Measurements from ENCODE around the gene BARX2. TPM values are rescaled to one million over a fixed set of nuclear protein-coding genes. Genes with fewer than 3 reads are reported as not detected.
A peak's percentile ranks its signal among the peaks of the same experiment; 100 is the strongest.

BARX2 gene
- total RNA-seq, 1 donor from 2014 or later = 9.1 TPM

DNA sequence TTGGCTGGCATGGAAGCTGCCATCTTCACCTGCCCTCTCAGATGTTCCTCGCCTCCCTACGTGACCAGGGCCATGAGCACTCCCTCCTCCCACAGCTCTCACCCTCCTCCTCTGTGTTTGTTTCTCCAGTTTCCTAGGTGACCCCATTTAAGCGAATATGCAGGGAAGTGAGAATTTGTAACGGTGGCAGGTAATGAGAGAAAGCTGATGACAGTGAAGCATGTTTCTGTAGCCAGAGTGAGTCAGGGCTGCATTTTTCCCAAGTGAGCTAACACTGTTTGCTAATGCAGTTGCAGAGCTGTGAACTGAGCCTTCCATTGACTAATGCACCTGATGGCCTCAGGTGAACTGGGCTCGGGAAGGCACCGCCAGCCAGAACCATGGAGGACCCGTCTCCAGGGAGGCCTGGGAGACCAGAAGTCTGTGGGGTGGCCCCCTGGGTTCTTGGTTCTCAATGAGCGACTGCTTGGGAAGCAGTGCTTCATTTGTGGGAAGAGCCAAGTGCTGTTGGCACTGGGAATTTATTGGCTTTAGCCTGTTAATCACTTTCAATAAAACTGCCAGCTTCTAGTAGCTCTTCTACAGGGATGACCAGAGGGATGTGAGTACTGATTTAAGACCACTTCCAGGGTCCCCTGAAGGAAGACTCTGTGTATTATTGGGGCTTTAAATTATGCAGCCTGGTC, 64.5 kb downstream of the BARX2 start:
- Mint-ChIP-seq H3K27ac (no peak overlapping the region), H3K36me3 (ENCODE audit: low read depth) (peaks cover 6% of the 10 kb centered on the region), H3K4me1 (ENCODE audit: low read depth) (peaks cover 50% of the 10 kb centered on the region), H3K27me3 (ENCODE audit: insufficient read depth) (no peaks in the 10 kb centered on the region), H3K9me3 (peaks cover 3% of the 10 kb centered on the region), H3K4me3 (no peak overlapping the region)
- DNase-seq (ENCODE audit: low spot score) = no peak
- intact Hi-C loops (cut with micrococcal nuclease) = no loop called here

GRCh38 chr11:129442171-129442570, 66.5 kb downstream of the BARX2 start:
- H3K27me3 Mint-ChIP-seq (ENCODE audit: insufficient read depth) = no peaks in the 10 kb centered on the region
- no peak for DNase-seq (ENCODE audit: low spot score)
- no peak overlapping the region for H3K4me3 Mint-ChIP-seq
- peaks cover 43% of the 10 kb centered on the region for H3K4me1 Mint-ChIP-seq (ENCODE audit: low read depth)
- no peak overlapping the region for H3K27ac Mint-ChIP-seq
- peaks cover 7% of the 10 kb centered on the region for H3K9me3 Mint-ChIP-seq
- intact Hi-C loops (cut with micrococcal nuclease) = no loop called here
- peaks cover 6% of the 10 kb centered on the region for H3K36me3 Mint-ChIP-seq (ENCODE audit: low read depth)

DNA sequence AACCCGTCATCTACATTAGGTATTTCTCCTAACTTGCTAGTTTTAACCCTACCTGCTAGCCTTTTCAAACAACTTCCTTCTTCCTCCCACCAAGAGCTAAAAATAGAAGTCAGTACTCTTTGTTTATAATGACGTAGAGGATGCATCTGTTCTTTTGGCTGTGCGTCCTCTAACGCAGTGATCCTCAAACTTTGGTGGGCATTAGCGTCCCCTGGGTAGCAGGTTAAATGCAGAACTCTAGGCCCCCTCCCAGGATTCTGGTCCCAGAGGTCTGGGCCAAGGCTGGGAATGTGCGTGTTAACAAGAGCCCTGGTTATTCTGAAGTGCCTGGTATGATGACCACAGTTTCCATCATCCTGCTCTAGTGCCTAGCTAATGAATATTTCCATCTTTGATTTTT, 67.6 kb downstream of the BARX2 start:
- Mint-ChIP-seq H3K27me3 (ENCODE audit: insufficient read depth) (no peaks in the 10 kb centered on the region), H3K4me1 (ENCODE audit: low read depth) (peaks cover 54% of the 10 kb centered on the region), H3K36me3 (ENCODE audit: low read depth) (peaks cover 6% of the 10 kb centered on the region), H3K9me3 (peaks cover 10% of the 10 kb centered on the region), H3K4me3 (no peak overlapping the region), H3K27ac (peak overlapping the region; percentile 58)
- intact Hi-C loops (cut with micrococcal nuclease) = no loop called here
- DNase-seq (ENCODE audit: low spot score) = no peak

GRCh38 chr11:129444274-129444673, 68.6 kb downstream of the BARX2 start:
- Mint-ChIP-seq H3K27ac (no peak overlapping the region), H3K27me3 (ENCODE audit: insufficient read depth) (no peaks in the 10 kb centered on the region), H3K36me3 (ENCODE audit: low read depth) (peaks cover 3% of the 10 kb centered on the region), H3K4me3 (no peak overlapping the region), H3K9me3 (peaks cover 10% of the 10 kb centered on the region), H3K4me1 (ENCODE audit: low read depth) (peaks cover 45% of the 10 kb centered on the region)
- DNase-seq (ENCODE audit: low spot score) = no peak
- intact Hi-C loops (cut with micrococcal nuclease) = no loop called here

- intact Hi-C loops (cut with micrococcal nuclease) = loop anchor here (5.0 kb wide), 2 partner anchors 68 to 918 kb away; partner anchors contain the start of gene BARX2
- DNase-seq (ENCODE audit: low spot score) = no peak
- peaks cover 4% of the 10 kb centered on the region for H3K36me3 Mint-ChIP-seq (ENCODE audit: low read depth)
- no peak overlapping the region for H3K4me3 Mint-ChIP-seq
- H3K27me3 Mint-ChIP-seq (ENCODE audit: insufficient read depth) = no peaks in the 10 kb centered on the region
- no peak overlapping the region for H3K27ac Mint-ChIP-seq
- peaks cover 10% of the 10 kb centered on the region for H3K9me3 Mint-ChIP-seq
- peaks cover 36% of the 10 kb centered on the region for H3K4me1 Mint-ChIP-seq (ENCODE audit: low read depth)
Measured at GRCh38 chr11:129445226-129445625, 69.6 kb downstream of the BARX2 start.

DNA sequence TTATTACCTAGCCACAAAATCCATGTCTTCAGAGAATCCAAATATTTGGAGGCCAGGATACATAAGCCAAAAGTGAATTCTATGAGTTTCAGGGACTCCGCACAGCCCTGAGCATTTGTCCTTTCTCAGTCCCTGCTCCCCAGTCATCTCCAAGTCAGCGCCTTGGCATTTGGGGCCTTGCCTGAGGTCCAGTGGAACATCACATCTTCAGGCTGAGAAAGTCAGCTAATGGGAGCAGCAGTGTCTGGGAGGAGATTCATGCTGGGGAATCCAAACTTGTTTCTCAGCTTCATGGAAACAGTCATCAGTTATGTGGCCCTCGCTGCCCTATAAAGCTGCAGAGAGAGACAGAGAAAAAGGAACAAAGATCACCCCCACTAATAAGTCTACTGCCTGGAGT, 70.9 kb downstream of the BARX2 start:
- Mint-ChIP-seq H3K27ac (peak overlapping the region; percentile 66), H3K9me3 (peaks cover 10% of the 10 kb centered on the region), H3K4me1 (ENCODE audit: low read depth) (peaks cover 36% of the 10 kb centered on the region), H3K4me3 (no peak overlapping the region), H3K36me3 (ENCODE audit: low read depth) (peaks cover 9% of the 10 kb centered on the region), H3K27me3 (ENCODE audit: insufficient read depth) (peaks cover 2% of the 10 kb centered on the region)
- DNase-seq (ENCODE audit: low spot score) = no peak
- intact Hi-C loops (cut with micrococcal nuclease) = loop anchor here (2.0 to 5.0 kb wide), 3 partner anchors 69 to 919 kb away; partner anchors contain the start of genes BARX2 and PRDM10

GRCh38 chr11:129447654-129448239, 72.1 kb downstream of the BARX2 start:
- no peak for DNase-seq (ENCODE audit: low spot score)
- peak overlapping the region; percentile 66 for H3K27ac Mint-ChIP-seq
- H3K9me3 Mint-ChIP-seq = peaks cover 10% of the 10 kb centered on the region
- intact Hi-C loops (cut with micrococcal nuclease) = loop anchor here (1.0 to 5.0 kb wide), 8 partner anchors 12 to 920 kb away; partner anchors contain the start of genes BARX2 and PRDM10
- peaks cover 2% of the 10 kb centered on the region for H3K27me3 Mint-ChIP-seq (ENCODE audit: insufficient read depth)
- peaks cover 32% of the 10 kb centered on the region for H3K4me1 Mint-ChIP-seq (ENCODE audit: low read depth)
- no peak overlapping the region for H3K4me3 Mint-ChIP-seq
- H3K36me3 Mint-ChIP-seq (ENCODE audit: low read depth) = peaks cover 9% of the 10 kb centered on the region

DNA sequence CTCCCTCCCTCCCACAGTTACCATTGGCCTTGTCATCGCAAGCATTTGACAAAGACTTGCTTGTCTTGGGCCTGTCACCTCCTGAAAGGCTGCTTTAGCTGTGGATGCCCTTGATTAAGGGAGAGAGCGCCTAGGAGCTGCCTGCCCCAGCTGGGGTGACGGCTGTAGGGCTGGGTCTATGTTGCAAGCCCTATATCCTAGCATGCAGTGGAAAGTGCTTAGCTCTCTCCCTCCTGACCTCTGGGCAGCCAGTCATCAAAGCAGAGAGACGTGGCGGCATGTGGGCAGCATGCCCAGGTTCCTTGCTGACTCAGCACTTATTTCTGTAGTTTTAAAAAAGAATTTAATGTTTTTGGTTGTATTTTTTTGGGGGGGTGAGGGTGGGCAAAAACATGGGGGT, 75.9 kb downstream of the BARX2 start:
- H3K9me3 Mint-ChIP-seq = peaks cover 3% of the 10 kb centered on the region
- intact Hi-C loops (cut with micrococcal nuclease) = no loop called here
- peaks cover 2% of the 10 kb centered on the region for H3K27me3 Mint-ChIP-seq (ENCODE audit: insufficient read depth)
- DNase-seq (ENCODE audit: low spot score) = no peak
- peaks cover 16% of the 10 kb centered on the region for H3K4me1 Mint-ChIP-seq (ENCODE audit: low read depth)
- peaks cover 6% of the 10 kb centered on the region for H3K36me3 Mint-ChIP-seq (ENCODE audit: low read depth)
- no peak overlapping the region for H3K4me3 Mint-ChIP-seq
- no peak overlapping the region for H3K27ac Mint-ChIP-seq

- Mint-ChIP-seq H3K27ac (no peak overlapping the region), H3K36me3 (ENCODE audit: low read depth) (peaks cover 6% of the 10 kb centered on the region), H3K27me3 (ENCODE audit: insufficient read depth) (peaks cover 2% of the 10 kb centered on the region), H3K4me1 (ENCODE audit: low read depth) (peaks cover under 1% of the 10 kb centered on the region), H3K4me3 (no peak overlapping the region), H3K9me3 (no peaks in the 10 kb centered on the region)
- intact Hi-C loops (cut with micrococcal nuclease) = no loop called here
- DNase-seq (ENCODE audit: low spot score) = no peak
Measured at GRCh38 chr11:129453293-129453721, 77.7 kb downstream of the BARX2 start.

- Mint-ChIP-seq H3K36me3 (ENCODE audit: low read depth) (peaks cover 5% of the 10 kb centered on the region), H3K4me1 (ENCODE audit: low read depth) (no peaks in the 10 kb centered on the region), H3K4me3 (no peak overlapping the region)
Measured at GRCh38 chr11:129455101-129455500, 79.5 kb downstream of the BARX2 start.

DNA sequence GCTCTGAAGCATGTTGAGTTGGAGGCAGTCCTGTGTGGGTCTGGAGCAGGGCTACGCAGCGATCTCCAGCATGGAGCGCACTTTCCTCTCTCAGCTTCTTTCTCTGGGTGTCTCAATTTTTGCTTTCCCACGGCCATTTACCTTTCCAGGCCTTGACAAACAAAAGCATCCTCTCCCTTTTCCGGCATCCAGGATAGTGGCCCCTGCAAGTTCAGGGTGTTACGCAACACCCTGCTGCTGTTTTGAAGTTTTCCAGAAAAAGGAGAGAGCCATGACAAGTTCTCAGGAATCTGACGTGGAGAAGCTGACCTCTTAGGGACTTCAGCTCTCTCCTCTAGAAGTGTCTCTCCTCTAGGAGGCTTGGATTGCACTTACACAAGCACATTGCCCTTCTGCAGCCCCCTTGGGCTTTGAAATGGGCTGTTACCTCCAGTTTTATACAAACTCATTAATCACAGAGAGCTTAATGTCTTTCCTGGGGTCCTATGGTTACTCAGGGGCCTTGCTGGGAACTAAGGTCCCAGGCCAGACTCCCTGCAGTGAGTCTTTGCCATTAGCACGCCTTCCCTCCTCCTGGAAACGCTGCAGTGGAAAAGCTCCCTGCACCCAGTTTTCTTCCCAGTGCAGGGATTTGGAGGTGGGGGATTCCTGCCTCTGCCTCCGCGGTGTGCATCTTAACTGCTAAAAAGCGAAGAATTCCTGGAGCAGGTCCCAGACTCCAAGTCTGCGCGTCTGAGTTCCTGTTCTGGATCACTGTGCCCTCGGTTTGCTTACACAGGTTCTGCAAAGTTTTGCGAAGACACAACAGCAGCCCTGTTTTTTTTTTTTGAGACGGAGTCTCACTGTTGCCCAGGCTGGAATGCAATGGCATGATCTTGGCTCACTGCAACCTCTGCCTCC, 80.4 kb downstream of the BARX2 start:
- H3K36me3 Mint-ChIP-seq (ENCODE audit: low read depth) = peaks cover 1% of the 10 kb centered on the region
- DNase-seq (ENCODE audit: low spot score) = no peak
- no peak overlapping the region for H3K4me3 Mint-ChIP-seq
- no peaks in the 10 kb centered on the region for H3K9me3 Mint-ChIP-seq
- no peaks in the 10 kb centered on the region for H3K4me1 Mint-ChIP-seq (ENCODE audit: low read depth)
- H3K27me3 Mint-ChIP-seq (ENCODE audit: insufficient read depth) = no peaks in the 10 kb centered on the region
- H3K27ac Mint-ChIP-seq = no peak overlapping the region
- intact Hi-C loops (cut with micrococcal nuclease) = no loop called here

More at GRCh38 chr11:129455101-129455500, 79.5 kb downstream of the BARX2 start:
- Mint-ChIP-seq H3K9me3 (no peaks in the 10 kb centered on the region), H3K27me3 (ENCODE audit: insufficient read depth) (peaks cover 2% of the 10 kb centered on the region), H3K27ac (no peak overlapping the region)
- DNase-seq (ENCODE audit: low spot score) = no peak
- intact Hi-C loops (cut with micrococcal nuclease) = no loop called here

GRCh38 chr11:129457321-129457720, 81.7 kb downstream of the BARX2 start:
- Mint-ChIP-seq H3K36me3 (ENCODE audit: low read depth) (no peaks in the 10 kb centered on the region), H3K4me3 (no peak overlapping the region), H3K27me3 (ENCODE audit: insufficient read depth) (no peaks in the 10 kb centered on the region), H3K4me1 (ENCODE audit: low read depth) (no peaks in the 10 kb centered on the region), H3K9me3 (peaks cover 5% of the 10 kb centered on the region), H3K27ac (no peak overlapping the region)
- DNase-seq (ENCODE audit: low spot score) = no peak
- intact Hi-C loops (cut with micrococcal nuclease) = no loop called here

DNA sequence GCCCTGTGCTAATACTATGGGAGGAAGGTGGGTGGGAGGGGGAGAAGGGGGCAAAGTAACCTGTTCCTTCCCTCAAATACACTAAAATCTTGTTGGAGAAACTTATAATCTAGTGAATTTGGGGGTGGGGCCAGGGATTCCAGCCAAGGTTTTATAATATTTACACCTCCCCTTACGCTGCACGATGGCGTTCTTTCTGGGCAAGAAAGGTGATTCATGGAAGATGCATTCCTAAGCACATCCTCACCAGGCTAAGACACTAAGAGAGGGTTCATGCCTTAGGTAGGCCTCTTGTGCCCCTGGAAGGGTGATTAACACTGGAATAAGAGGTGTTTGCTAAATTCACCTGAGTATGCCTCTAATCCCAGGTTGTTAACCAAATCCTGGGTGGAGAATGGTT, 82.6 kb downstream of the BARX2 start:
- Mint-ChIP-seq H3K27me3 (ENCODE audit: insufficient read depth) (no peaks in the 10 kb centered on the region), H3K4me3 (no peak overlapping the region), H3K9me3 (peaks cover 9% of the 10 kb centered on the region), H3K27ac (no peak overlapping the region), H3K4me1 (ENCODE audit: low read depth) (no peaks in the 10 kb centered on the region), H3K36me3 (ENCODE audit: low read depth) (no peaks in the 10 kb centered on the region)
- intact Hi-C loops (cut with micrococcal nuclease) = no loop called here
- no peak for DNase-seq (ENCODE audit: low spot score)

Data from activated T-helper 1 cell treated with anti-CD3 and anti-CD28 coated beads, Interleukin-12 subunit alpha, Interleukin-12 subunit beta, Interleukin-2, Interleukin-4 antibody, amounts not matched to agents 30 ng/mL and 10 ng/mL and 1 ng/mL, durations not matched to agents 14 hours and 24 hours and 36 hours (primary cell).